GM12864 (cell line): ENCODE data around the gene TUBG1.
A peak's percentile ranks its signal among the peaks of the same experiment; 100 is the strongest.

Experiments
- DNase-seq: peaks from one replicate; pipeline ENCODE4 v3.0.0-alpha.2; 2011; ENCODE audit warnings: low read depth
- H3K4me3 ChIP-seq: 2 replicates; pipeline ENCODE4 v1.5.1; 2011; ENCODE audit warnings: mild to moderate bottlenecking, low read depth, low read length, control low read depth
- TF ChIP-seq, protein P1 (sequence below): IDR thresholded peaks from 2 replicates; pipeline ENCODE4 v1.5.1; 2011; ENCODE audit warnings: low read depth, mild to moderate bottlenecking, moderate library complexity, low read length, control low read depth, inconsistent platforms; ENCODE audit errors: missing control alignments

TUBG1 gene

DNA sequence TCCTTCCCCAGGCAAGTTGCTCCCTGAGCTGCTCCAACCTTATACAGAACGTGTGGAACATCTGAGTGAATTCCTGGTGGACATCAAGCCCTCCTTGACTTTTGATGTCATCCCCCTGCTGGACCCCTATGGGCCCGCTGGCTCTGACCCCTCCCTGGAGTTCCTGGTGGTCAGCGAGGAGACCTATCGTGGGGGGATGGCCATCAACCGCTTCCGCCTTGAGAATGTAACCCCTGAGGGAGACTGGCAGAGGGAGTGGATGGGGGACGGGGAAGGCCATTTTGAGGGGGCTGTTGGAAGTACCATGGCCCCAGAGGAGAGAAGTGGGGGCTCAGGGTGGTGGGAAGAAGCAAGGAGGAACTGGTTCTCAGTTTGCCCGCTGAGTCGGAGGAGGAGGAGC lies 45.5 kb upstream of the TUBG1 start:
- H3K4me3 ChIP-seq = peak overlapping the region; percentile 94
- TF ChIP-seq, protein P1, sequence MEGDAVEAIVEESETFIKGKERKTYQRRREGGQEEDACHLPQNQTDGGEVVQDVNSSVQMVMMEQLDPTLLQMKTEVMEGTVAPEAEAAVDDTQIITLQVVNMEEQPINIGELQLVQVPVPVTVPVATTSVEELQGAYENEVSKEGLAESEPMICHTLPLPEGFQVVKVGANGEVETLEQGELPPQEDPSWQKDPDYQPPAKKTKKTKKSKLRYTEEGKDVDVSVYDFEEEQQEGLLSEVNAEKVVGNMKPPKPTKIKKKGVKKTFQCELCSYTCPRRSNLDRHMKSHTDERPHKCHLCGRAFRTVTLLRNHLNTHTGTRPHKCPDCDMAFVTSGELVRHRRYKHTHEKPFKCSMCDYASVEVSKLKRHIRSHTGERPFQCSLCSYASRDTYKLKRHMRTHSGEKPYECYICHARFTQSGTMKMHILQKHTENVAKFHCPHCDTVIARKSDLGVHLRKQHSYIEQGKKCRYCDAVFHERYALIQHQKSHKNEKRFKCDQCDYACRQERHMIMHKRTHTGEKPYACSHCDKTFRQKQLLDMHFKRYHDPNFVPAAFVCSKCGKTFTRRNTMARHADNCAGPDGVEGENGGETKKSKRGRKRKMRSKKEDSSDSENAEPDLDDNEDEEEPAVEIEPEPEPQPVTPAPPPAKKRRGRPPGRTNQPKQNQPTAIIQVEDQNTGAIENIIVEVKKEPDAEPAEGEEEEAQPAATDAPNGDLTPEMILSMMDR = no peak
- DNase-seq = no peak

GRCh38 chr17:42564815-42565522 lies 44.5 kb upstream of the TUBG1 start:
- no peak for DNase-seq
- TF ChIP-seq, protein P1 = no peak
- H3K4me3 ChIP-seq = no peak overlapping the region

GRCh38 chr17:42565523-42566214 lies 43.8 kb upstream of the TUBG1 start:
- TF ChIP-seq, protein P1 = no peak
- DNase-seq = no peak
- H3K4me3 ChIP-seq = no peak overlapping the region

DNA sequence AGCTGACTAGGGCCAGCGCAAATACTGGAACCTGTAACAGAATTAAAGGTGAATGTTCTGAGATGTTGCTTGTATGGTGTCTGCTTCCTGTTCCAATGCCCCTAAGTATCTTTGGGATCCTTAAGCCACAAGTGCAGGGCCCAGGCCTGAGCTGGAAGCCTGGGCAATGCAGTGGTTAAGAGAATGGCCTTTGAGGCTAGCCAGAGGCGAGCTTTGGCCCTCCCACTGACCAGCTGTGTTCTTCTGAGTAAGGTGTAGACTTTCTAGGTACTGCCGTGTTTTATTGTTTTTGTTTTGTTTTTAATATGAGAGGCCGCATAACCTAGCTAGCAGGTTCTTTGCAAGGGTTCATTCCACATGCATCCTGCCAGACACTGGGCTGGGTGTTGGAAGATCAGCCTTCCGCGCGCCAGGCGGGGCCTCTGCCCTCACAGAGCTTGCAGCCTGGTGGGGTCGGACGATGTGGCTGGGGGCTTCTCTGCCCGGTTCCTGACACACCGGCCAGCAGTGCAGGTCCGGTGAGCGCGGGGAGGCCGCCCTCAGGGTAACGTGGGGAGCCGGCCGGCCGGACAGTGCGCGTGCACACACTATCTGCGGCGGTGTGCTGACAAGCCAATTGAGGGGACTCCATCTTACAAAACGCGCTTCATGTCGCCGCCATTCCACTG lies 43.1 kb upstream of the TUBG1 start:
- peak overlapping the region; percentile 88 for H3K4me3 ChIP-seq
- TF ChIP-seq, protein P1 = no peak
- DNase-seq = no peak

DNA sequence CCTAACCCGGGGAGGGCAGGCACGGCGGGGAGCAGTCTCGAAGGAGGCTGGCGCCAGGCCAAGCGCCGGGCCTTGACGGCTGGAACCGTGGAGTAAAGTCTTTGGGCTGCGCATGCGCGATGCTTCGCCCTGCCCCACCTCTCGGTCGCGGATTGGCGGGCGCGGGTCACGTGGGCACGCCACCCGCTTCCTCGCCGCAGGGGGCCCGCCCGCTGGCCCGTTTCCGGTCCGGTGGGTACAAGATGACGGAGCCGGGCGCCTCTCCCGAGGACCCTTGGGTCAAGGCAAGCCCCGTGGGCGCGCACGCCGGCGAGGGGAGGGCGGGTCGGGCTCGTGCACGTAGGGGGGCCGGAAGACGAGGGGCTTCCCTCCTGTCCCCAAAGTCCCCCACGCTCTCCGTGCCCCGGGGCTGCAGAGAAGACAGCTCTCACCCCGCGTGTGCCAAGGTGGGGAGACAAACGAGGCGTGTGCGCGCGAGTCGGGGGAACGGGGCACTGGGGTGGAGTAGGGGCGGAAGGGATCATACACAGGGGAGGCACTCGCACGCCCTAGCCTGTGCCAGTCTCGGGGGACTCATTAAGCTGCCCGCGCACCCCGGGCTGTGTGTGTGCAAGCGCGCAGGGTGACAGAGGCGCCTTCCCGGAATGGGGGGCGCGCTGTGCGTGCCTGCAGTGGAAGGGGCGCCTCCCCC lies 42.5 kb upstream of the TUBG1 start, which contains the start of gene MLX:
Gene MLX, plus strand, starts transcription at position 218 of the 691 bp plus-strand sequence. Its CDS starts 25 bp downstream, at position 243.
- DNase-seq = peak; percentile 74
- TF ChIP-seq, protein P1 = no peak
- H3K4me3 ChIP-seq = peak within 1 kb of the TSS; percentile 88

DNA sequence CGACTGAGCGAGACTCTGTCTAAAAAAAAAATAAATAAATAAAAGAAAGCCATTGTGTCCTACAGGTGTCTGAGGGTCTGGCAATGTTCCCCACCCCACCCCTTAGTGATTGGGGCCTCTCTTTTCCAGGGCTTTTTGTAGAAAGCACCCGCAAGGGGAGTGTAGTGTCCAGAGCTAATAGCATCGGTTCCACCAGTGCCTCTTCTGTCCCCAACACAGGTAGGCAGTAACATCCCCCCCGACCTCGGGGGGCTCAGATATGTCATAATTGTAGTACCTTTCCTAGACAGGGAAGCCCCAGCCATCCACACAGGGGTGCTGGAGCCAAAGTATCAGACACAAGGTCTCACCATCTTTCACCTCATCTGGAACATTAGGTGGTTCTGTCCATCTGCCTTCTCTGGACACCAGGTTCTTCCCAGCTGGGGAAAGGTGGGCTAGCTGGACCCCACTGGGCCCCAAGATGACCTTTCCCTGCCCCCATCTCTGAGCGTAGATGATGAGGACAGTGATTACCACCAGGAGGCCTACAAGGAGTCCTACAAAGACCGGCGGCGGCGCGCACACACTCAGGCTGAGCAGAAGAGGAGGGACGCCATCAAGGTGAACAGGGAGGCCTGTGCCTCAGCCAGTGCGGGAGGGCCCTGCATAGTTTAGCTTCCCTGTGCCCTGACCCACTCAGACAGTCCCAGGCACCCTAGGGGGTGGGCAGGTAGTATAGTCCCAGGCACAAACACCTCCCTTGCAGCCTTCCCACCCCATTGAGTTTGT lies 41.0 kb upstream of the TUBG1 start:
- DNase-seq = no peak

More for the DNA sequence above, 41.0 kb upstream of the TUBG1 start:
- TF ChIP-seq, protein P1 = no peak
- peak overlapping the region; percentile 14; the same call in 1 of the 2 replicates for H3K4me3 ChIP-seq
